GM06990 (cell line): ENCODE data around the gene NMUR1.

Experiments
- DNase-seq: peaks from one replicate; pipeline ENCODE4 v3.0.0-alpha.2; 2011; ENCODE audit not compliant: insufficient read length; ENCODE audit errors: extremely low read depth
- H3K27me3 ChIP-seq: replicated peaks from 2 replicates; pipeline ENCODE4 v1.6.0; 2011; ENCODE audit warnings: low read length; ENCODE audit not compliant: control insufficient read depth, insufficient read depth
- H3K36me3 ChIP-seq: 2 replicates; pipeline ENCODE4 v1.5.1; 2011; ENCODE audit warnings: low read length; ENCODE audit not compliant: control insufficient read depth, insufficient read depth
- H3K4me3 ChIP-seq: replicated peaks from 2 replicates; pipeline ENCODE4 v1.5.1; 2011; ENCODE audit warnings: low read depth, mild to moderate bottlenecking, control low read depth, low read length
- TF ChIP-seq, protein P1 (sequence below): IDR thresholded peaks from 2 replicates; pipeline ENCODE4 v1.5.1; 2011; ENCODE audit warnings: low read length, control low read depth, mild to moderate bottlenecking, inconsistent platforms; ENCODE audit not compliant: insufficient read depth, poor library complexity, severe bottlenecking

Gene NMUR1

DNA sequence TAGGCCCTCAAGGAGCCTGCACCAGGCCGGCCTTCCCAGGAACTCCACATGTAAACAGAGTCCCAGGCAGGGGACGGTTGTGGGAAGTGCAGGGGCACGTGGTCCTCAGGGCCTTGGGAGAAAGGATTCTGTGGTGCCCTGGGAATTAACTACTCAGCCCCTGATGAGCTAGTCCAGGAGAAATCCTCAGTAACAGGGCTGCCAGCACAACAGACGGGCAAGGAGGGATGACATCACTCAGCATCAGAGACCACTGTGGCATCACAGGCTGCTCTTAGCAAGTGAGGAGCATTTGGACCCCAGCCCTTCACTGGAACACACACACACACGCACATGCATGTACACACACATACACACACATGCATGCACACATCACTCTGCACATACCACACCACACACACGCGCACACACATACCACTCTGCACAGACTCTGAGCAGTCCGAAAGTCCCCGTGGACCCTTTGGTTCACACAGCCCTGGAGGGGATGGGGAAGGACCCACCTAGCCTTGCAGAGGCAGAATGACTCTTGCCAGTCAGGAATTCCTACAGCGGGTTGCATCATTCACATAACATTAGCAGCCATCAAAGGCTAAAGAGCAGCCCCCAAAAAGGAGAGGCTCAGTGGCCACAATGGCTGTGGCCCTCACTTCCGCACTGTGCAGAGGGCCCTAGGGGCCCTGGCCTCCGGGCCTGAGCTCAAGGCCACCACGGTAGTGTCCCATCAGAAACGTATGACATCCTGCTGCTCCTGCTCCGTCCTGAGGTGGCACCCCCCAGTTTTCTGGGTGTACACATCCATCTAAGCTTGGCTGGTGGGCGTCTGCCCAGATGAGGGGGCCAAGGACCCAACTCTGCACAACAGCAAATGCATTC lies 1.9 kb upstream of the NMUR1 start:
- no peak for DNase-seq
- TF ChIP-seq, protein P1, sequence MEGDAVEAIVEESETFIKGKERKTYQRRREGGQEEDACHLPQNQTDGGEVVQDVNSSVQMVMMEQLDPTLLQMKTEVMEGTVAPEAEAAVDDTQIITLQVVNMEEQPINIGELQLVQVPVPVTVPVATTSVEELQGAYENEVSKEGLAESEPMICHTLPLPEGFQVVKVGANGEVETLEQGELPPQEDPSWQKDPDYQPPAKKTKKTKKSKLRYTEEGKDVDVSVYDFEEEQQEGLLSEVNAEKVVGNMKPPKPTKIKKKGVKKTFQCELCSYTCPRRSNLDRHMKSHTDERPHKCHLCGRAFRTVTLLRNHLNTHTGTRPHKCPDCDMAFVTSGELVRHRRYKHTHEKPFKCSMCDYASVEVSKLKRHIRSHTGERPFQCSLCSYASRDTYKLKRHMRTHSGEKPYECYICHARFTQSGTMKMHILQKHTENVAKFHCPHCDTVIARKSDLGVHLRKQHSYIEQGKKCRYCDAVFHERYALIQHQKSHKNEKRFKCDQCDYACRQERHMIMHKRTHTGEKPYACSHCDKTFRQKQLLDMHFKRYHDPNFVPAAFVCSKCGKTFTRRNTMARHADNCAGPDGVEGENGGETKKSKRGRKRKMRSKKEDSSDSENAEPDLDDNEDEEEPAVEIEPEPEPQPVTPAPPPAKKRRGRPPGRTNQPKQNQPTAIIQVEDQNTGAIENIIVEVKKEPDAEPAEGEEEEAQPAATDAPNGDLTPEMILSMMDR = no peak
- Histone ChIP-seq H3K36me3 (no peaks in the 10 kb centered on the region), H3K4me3 (no peak overlapping the region), H3K27me3 (no peaks in the 10 kb centered on the region; the same call in 1 of the 2 replicates)

DNA sequence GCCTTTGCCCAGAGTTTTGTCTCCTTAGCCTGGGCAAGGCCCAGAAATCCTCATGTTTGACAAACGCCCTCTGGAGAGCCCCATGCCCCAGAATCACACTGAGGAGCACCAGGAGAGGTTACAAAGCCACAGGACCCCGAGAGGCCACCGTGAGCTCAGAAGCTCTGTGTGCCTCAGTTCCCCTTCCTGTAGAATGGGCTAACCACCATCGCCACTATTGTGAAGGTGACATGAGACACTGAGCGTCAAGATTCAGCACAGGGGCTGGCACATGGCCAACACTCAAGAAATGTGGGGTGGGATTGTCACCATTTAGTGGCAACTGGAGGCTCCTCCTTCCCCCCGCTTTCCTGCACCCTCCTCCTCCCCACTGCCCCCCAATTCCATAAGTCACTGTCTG lies 1.2 kb upstream of the NMUR1 start:
- Histone ChIP-seq H3K36me3 (no peaks in the 10 kb centered on the region), H3K4me3 (no peak overlapping the region), H3K27me3 (no peaks in the 10 kb centered on the region; the same call in 1 of the 2 replicates)
- no peak for DNase-seq
- TF ChIP-seq, protein P1 = no peak

DNA sequence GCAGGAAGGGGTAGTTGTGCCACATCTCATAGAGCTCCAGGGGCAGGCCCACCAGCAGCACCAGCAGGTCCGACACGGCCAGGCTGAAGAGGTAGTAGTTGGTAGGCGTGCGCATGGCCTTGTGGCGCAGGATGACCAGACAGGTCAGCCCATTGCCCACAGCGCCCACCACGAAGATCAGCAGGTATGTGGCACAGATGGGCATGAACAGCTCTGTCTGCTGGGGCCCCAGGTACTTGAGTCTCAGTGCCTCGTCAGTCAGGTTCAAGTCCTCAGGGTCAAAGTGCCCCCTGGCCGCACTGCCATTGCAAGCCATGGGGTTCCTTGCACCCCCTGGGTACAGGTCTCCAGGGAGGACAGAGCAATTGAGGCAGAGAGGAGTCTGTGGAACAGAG lies 1.6 kb downstream of the NMUR1 start:
- DNase-seq = no peak
- H3K36me3 ChIP-seq = no peaks in the 10 kb centered on the region
- no peaks in the 10 kb centered on the region; the same call in 1 of the 2 replicates for H3K27me3 ChIP-seq
- TF ChIP-seq, protein P1 = no peak
- no peak overlapping the region for H3K4me3 ChIP-seq

DNA sequence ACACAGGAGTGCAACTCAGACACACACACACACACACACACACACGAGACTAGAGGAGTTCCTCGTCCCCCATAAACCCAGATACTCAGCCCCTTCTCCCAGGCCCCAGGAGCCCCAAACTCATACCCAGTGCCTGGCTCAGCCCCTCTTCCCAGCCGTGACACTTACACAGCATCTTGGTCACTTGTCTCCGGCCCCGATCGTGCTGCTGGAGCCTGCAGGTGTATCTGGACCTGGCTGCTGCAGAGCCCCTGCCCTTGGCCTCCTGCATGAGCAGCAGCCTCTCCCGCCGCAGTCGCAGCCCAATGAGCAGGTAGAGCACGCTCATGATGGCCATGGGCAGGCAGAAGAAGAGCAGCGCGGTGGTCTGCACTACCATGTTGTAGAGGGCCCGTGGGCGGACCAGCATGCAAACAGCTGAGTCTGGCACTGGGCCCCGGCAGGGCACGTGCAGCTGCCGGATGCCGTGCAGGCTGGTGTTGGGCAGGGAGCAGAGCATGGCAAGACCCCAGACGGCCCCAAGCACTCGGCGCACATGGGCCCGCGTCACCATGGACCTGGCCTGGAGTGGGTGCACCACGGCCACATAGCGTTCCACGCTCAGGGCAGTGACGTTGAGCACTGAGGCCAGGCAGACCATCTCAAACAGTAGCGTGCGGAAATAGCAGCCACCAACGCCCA lies 2.1 kb downstream of the NMUR1 start:
- no peak for DNase-seq
- Histone ChIP-seq H3K4me3 (no peak overlapping the region), H3K27me3 (no peaks in the 10 kb centered on the region; the same call in 1 of the 2 replicates), H3K36me3 (no peaks in the 10 kb centered on the region)
- TF ChIP-seq, protein P1 = no peak

DNA sequence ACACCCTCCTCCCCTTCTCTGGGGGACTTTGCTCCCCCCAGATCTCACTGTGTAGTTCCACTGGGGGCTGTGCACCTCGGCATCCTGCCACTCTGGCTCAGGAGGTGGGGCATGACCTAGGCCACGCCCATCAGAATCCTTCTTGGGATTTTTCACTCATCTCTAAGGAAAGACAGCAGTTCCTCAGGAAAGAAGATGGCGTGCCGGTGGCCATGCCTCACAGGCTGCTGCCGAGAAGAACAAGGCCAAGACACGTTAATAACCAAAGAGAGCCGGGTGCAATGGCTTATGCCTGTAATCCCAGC lies 3.2 kb downstream of the NMUR1 start:
- no peak overlapping the region for H3K4me3 ChIP-seq
- no peaks in the 10 kb centered on the region; the same call in 1 of the 2 replicates for H3K27me3 ChIP-seq
- TF ChIP-seq, protein P1 = no peak
- no peak for DNase-seq
- no peaks in the 10 kb centered on the region for H3K36me3 ChIP-seq
